GM23248 (cell line): ENCODE data around the gene GBGT1.

ENCODE experiments used
- EZH2 ChIP-seq: fragments of 200-600 bp; sonication (generic); IDR thresholded peaks from 2 replicates; pipeline ENCODE4 v1.6.1; 2018; ENCODE audit warnings: antibody characterized with exemption, mild to moderate bottlenecking; ENCODE audit not compliant: insufficient read depth, poor library complexity, severe bottlenecking
- EZH2phosphoT487 ChIP-seq: fragments of 200-600 bp; sonication (generic); IDR thresholded peaks from 2 replicates; pipeline ENCODE4 v1.6.1; 2018; ENCODE audit warnings: antibody characterized with exemption, moderate library complexity, mild to moderate bottlenecking, low read depth; ENCODE audit not compliant: insufficient read depth

- TF ChIP-seq EZH2phosphoT487, result no peak
- no peak for TF ChIP-seq EZH2
Measured at GRCh38 chr9:133210609-133211008, 46.9 kb upstream of the GBGT1 start.
